Suprapubic skin (tissue), 4 donors: Measurements from ENCODE around the gene ZNF583. TPM values are rescaled to one million over a fixed set of nuclear protein-coding genes. Genes with fewer than 3 reads are reported as not detected.

ENCODE experiments used
- DNase-seq, 2 donors: peaks; one replicate each; pipeline ENCODE4 v3.0.0-alpha.2; 2019; ENCODE audit warnings: low spot score in 2 of 2
- H3K27ac ChIP-seq: fragments of 200-600 bp; sonication (generic); one replicate; pipeline ENCODE4 v1.5.1; 2019
- H3K27me3 ChIP-seq: fragments of 200-600 bp; sonication (generic); one replicate; pipeline ENCODE4 v1.5.1; 2019
- H3K36me3 ChIP-seq: fragments of 200-600 bp; sonication (generic); one replicate; pipeline ENCODE4 v1.5.1; 2019
- H3K4me1 ChIP-seq: fragments of 200-600 bp; sonication (generic); one replicate; pipeline ENCODE4 v1.5.1; 2019
- H3K4me3 ChIP-seq: fragments of 200-600 bp; sonication (generic); one replicate; pipeline ENCODE4 v1.5.1; 2019; ENCODE audit warnings: mild to moderate bottlenecking
- H3K9me3 ChIP-seq: fragments of 200-600 bp; sonication (generic); one replicate; pipeline ENCODE4 v1.5.1; 2019
- CTCF ChIP-seq, 2 donors: fragments of 200-600 bp in 1 of 2; fragments of 450-650 bp in 1 of 2; sonication (generic) in 1 of 2; IDR thresholded peaks; one replicate each; pipeline ENCODE4 v1.5.1; 2016 to 2019; ENCODE audit warnings: antibody characterized with exemption in 2 of 2, mild to moderate bottlenecking in 1 of 2, moderate library complexity in 1 of 2
- EP300 ChIP-seq: sonication (generic); formaldehyde crosslinking; IDR thresholded peaks from one replicate; pipeline ENCODE4 v1.6.1; 2017; ENCODE audit warnings: antibody characterized with exemption
- POLR2A ChIP-seq, 2 donors: fragments of 450-650 bp; IDR thresholded peaks; one replicate each; pipeline ENCODE4 v1.6.1; 2017; ENCODE audit warnings: antibody characterized with exemption in 2 of 2, mild to moderate bottlenecking in 2 of 2, moderate library complexity in 2 of 2
- POLR2AphosphoS5 ChIP-seq, 3 donors: sonication (generic); formaldehyde crosslinking; IDR thresholded peaks; one replicate each; pipeline ENCODE4 v1.6.1; 2017; ENCODE audit warnings: antibody characterized with exemption in 3 of 3
- WGBS: methylation state at CpG from one replicate; pipeline ENCODE4 v1.1.5; 2018; 5-methylcytosine and 5-hydroxymethylcytosine counted together
- total RNA-seq, 4 donors: library from RNA; depleted of rRNA; stranded (reverse); fragments of >200 nt; gene quantifications; one replicate each; pipeline ENCODE4 v1.1.0, GENCODE V29; 2016

ZNF583 gene
- total RNA-seq, 4 donors from 2014 or later, result 1.5 to 3.2 (median 2.3) TPM

DNA sequence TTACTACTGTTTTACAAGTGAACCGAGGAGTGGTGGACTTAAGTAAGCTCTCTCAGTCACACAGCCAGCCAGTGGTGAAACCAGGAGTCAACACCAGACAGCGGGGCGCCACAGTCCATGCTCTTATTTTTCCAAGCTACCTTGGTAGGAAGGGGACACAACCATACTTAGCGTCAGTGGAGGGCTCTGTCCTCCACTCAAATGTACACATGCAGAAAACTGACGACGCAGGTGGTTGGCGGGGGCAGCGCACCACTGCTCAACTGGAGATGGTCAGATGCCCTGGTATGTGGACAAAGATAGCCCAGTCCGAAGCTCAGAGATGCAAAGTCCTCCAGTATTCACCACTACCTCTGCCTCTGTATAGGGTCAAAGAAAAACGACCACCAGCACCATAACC lies 72.0 kb downstream of the ZNF583 start:
- Histone ChIP-seq H3K4me3 (no peak overlapping the region), H3K4me1 (peaks cover 26% of the 10 kb centered on the region), H3K27me3 (no peaks in the 10 kb centered on the region), H3K9me3 (peaks cover 31% of the 10 kb centered on the region), H3K36me3 (peaks cover 13% of the 10 kb centered on the region), H3K27ac (no peak overlapping the region)
- no peak for TF ChIP-seq EP300
- TF ChIP-seq POLR2A (IDR thresholded peaks at IDR 0.05), result no peak
- TF ChIP-seq CTCF (IDR thresholded peaks at IDR 0.05), result no peak
- TF ChIP-seq POLR2AphosphoS5 (IDR thresholded peaks at IDR 0.05), result no peak
- no peak for DNase-seq
- 85% methylated on average over 10 of the region's 10 CpGs for WGBS

Other genes with a start within 250 kb of the ZNF583 start
- gene GALP, start 228.3 kb upstream of the ZNF583 start, total RNA-seq, result not detected
- gene ZSCAN5B, start 206.5 kb upstream of the ZNF583 start, total RNA-seq, result not detected
- gene ZSCAN5C, start 202.1 kb upstream of the ZNF583 start, total RNA-seq, result not detected
- gene EDDM13, start 131.6 kb upstream of the ZNF583 start, total RNA-seq, result 10 to 100 TPM in 2 of 4 donors, 1 to 10 TPM in 2; 6.0 to 25.8 (median 11.4) TPM
- 1 to 10 TPM; 4.7 to 7.9 (median 7.1) TPM for gene ZSCAN5A, start 89.5 kb upstream of the ZNF583 start, total RNA-seq
- gene ZNF582, start 10.8 kb upstream of the ZNF583 start, total RNA-seq, result 1 to 10 TPM; 2.6 to 5.2 (median 3.1) TPM
- 1 to 10 TPM; 2.5 to 6.3 (median 5.0) TPM for gene ZNF667, start 73.0 kb downstream of the ZNF583 start, total RNA-seq
- gene ZNF471, start 103.5 kb downstream of the ZNF583 start, total RNA-seq, result 1 to 10 TPM; 2.2 to 8.1 (median 3.9) TPM
- gene ZFP28, start 134.6 kb downstream of the ZNF583 start, total RNA-seq, result 10 to 100 TPM in 1 of 4 donors, 1 to 10 TPM in 3; 3.3 to 15.2 (median 5.0) TPM
- 1 to 10 TPM; 1.0 to 3.4 (median 1.5) TPM for gene ZNF470, start 163.1 kb downstream of the ZNF583 start, total RNA-seq
- gene ZNF71, start 191.0 kb downstream of the ZNF583 start, total RNA-seq, result 10 to 100 TPM in 1 of 4 donors, 1 to 10 TPM in 3; 5.0 to 15.9 (median 7.5) TPM
- gene SMIM17, start 238.8 kb downstream of the ZNF583 start, total RNA-seq, result 1 to 10 TPM in 1 of 4 donors, not detected in 3; 1.8 TPM